SKM-1 (cell line): ENCODE measurements around the gene HDHD3.
"Not testable (repeated sequence)": the region's sequence is repeated elsewhere in the genome, so short reads cannot be mapped to it uniquely, and the experiment has no call there.

Experiments
- DNase-seq: peaks from one replicate; lab custom pipeline; 2025; ENCODE audit not compliant: unreplicated experiment; lab: John Stamatoyannopoulos, UW

Gene HDHD3

DNA sequence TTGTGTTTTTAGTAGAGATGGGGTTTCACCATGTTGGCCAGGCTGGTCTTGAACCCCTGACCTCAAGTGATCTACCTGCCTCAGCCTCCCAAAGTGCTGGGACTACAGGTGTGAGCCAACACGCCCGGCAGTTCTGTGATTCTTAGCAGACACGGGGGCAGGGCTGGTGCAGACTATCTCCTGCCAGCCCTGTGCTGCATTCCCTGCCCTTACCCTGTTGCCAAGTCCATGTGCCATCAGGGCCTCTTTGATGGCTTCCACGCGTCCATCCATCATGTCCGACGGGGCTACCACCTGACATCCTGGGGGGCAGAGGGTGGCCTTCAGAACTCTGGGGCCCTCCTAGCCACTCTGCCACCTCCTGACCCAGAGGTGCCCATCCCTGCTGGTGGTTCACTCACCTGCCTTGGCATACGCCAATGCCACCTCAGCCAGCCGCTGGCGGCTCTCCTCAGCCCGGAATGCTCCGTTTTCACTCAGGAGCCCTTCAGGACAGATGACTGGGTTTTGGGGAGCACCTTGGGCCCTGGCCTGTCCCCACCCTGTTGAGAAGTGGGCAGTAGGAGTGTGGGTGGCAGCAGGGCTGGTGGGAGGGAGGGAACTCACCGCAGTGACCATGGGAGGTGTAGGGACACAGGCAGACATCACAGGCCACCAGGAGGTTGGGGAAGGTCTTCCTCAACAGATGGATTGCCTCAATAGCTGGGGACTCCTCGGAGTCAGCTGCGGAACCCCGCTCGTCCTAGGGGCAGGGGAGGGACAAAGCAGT is 13.6 kb upstream of the HDHD3 start:
- no peak for DNase-seq

DNA sequence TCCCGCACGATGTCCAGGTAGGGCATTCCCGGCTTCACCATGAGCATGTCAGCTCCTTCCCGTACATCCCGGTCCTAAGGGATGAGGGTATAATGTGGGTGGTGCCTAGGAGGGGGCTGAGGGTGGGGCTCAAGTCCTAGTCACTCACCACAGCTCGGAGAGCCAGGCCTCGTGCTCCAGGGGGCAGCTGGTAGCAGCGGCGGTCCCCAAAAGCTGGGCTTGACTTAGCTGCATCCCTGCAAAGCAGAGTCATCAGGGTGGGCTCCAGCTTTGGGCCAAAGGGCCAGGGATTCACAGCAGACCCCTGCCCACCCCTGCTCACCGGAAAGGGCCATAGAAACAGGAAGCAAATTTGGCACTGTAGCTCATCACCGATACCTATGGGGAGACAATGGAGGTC is 12.7 kb upstream of the HDHD3 start:
- DNase-seq = no peak

DNA sequence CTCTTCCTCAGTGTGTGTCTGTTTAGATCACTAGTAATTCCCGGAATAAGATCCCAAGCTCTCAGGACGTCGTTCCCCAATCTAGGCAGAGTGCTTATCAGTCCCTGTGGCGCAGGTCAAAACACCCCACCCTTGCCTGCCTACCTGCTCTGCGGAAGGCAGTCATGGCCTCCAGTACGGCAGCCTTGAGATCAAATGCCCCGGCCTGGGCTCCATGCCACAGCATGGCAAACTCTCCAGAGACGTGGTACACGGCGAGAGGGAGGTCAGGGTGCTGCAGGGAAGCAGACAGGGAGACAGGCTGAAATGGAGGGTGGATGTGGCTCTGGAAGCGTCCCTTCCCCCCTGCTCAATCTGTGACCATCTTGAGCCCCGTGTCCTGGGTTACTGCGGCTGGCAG is 12.0 kb upstream of the HDHD3 start:
- no peak for DNase-seq

DNA sequence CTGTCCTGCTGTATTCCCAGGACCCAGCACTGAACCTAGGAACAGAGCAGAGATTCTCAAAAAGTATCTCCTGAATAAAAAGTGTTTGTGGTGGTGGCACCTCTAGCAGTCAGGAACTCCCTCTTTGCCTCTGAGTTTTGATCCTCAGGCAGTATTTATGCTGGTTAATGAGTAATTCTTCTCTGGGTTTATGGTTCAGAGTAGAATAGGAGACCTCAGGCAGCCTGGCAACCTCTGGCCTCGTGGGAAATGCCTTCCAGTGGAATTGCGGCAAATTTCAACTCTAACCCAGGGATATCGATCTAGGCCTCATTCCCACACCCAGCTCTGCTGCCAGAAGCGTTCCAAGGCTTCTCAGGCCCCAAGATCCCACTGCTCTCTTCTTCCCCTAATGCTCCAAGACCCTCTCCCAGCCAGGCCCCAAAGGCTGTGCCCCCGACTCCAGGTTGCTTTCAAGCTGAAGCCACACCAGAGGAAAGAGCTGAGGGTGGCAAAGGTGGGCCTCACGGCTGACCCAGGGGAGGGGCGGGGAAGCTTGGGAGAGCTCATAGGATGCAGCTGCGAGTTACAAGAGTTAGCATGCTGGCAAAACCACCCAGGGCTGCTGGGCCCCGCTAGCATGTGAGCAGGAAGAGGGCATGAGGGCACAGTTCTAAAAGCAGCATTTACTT is 10.9 kb upstream of the HDHD3 start:
- DNase-seq = no peak

DNA sequence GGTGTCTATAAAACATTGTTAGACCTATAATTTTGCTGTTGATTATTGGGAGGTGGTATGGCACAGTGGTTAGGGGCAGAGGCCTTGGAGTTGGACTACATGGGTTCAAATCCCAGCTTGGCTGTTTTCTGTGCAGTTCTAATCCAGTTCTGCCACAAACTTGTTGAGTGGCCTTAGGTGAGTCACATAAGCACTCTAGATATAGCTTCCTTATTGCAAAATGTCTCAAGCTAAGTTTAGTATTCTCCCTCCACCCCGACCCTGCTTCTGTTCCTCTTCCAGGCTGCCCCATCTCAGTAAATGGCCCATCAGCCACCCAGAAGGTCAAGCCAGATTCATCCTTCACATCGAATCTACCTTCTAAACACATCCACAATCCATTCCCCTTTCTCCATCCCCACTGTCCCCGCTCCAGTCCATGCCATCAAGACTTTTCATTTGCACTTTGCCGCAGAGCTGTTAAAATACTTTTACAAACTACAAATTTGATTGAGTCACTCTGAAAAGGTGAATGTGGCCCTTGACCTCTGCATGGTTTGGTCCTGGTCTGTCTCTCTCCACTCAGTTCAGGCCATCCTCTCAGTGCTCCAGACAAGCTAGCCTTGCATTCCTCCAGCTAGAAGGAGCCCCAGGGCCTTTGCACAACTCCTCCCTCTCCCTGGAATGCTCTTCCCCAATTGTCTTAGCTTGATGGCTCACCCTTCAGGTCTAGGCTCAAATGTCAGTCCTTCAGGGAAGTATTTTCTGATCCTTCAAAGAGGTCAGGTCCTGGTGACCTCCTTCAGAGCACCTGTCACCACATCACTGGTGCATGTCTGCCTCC is 10.0 kb upstream of the HDHD3 start:
- no peak for DNase-seq

GRCh38 chr9:113381909-113382411 is 5.2 kb upstream of the HDHD3 start:
- DNase-seq = no peak

DNA sequence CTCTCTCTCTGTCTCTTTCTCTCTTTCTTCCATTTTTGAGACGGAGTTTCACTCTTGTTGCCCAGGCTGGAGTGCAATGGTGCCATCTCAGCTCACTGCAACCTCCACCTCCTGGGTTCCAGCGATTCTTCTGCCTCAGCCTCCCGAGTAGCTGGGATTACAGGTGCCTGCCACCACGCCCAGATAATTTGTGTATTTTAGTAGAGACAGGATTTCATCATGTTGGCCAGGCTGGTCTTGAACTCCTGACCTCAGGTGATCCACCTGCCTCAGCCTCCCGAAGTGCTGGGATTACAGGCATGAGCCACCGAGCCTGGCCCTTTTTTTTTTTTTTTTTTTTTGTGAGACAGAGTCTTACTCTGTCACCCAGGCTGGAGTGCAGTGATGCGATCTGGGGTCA is 4.7 kb upstream of the HDHD3 start:
- DNase-seq = not testable (repeated sequence)

DNA sequence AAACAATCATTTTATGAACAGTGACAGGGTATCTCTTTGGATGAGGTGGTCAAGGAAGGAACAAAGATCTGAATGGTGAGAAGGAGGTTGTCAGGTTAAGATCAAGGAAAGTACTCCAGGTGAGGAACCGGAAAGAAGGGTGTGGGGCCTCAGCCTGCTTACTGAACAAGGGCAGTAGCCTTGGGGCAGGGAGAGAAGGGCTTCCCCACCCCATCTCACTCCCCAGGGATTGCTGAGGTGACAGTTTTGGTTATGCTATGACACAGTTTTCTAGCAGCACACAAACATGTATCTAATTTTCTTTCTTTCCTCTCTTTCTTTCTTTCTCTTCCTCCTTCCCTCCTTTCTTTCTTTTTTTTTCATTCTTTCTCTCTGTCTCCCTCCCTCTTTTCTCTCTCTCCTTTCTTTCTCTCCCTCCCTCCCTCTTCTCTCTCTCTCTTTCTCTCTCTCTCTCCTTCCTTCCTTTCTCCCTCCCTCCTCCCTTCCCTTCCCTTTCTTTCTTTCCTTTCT is 4.1 kb upstream of the HDHD3 start:
- no peak for DNase-seq

GRCh38 chr9:113379829-113380210 is 3.0 kb upstream of the HDHD3 start:
- DNase-seq = not testable (repeated sequence)

- DNase-seq = not testable (repeated sequence)
These were observed 2.5 kb upstream of the HDHD3 start for GRCh38 chr9:113379094-113379828.

GRCh38 chr9:113375057-113376023 is 1.4 kb downstream of the HDHD3 start:
- no peak for DNase-seq

DNA sequence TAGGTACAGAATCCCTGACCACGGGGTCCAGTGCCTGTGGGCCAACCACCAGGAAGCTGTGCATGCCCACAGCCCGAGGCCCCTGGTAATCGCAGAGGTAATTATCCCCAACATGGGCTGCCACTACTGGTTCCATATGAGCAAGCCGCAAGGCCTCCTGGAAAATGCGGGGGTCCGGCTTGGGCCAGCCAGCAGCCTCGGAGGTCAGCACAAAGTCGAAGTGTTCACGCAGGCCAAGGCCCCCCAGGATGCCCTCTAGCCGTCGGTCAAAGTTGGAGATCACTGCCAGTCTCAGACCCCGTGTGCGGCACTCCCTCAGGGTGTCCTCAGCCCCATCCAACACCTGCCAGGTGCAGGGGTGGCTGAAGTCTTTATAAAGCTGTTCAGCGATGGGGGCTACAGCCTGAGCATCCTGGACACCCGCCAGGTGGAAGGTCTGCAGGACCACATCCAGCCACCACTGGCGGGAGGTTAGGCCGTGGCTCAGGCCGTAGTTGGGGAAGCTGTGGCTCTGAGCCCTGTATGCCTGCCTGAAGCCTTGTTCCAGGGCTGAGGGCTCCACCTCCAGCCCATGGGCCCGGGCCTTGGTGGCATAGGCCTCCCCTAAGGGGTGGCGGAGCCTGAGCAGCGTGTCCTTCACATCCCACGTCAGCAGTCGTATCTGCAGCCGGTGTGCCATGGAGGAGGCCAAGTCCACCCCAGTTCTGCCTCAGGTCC is 3.0 kb downstream of the HDHD3 start:
- DNase-seq = no peak

- DNase-seq = no peak
These were observed 3.5 kb downstream of the HDHD3 start for GRCh38 chr9:113373256-113373655.

GRCh38 chr9:113372059-113372458 is 4.7 kb downstream of the HDHD3 start:
- no peak for DNase-seq

DNA sequence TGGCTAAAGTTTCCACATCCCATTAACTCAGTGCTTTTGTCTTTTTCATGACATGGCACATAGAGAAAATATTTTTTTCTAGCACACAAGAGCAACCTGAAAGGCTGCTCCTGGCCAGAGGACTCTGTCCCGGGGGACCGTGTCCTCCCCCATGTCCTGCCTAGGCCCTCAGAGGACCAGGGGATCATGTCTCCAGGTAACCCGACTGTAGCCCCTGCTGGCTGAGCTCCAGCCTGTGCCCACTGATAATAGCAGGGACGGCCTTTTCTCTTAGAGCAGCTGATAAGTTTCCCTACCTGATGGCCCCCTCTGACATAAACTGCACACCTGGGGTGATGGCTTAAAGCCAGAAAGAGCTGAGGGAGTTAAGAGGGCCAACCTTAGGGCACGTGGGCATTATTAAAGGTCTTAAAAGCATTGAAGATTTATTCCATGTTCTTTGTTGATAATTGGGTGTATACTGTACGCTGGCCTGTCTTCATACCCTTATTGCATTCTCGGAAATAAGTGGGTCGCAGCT is 5.9 kb downstream of the HDHD3 start:
- no peak for DNase-seq

DNA sequence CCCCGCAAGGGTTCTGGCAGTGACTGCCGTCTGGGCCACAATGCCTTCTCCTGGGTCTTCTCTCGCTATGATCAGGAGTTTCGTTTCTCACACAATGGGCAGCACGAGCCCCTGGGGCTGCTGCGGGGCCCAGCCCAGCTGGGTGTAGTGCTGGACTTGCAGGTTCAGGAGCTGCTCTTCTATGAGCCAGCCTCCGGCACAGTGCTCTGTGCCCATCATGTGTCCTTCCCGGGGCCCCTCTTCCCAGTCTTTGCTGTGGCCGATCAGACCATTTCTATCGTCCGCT is 7.0 kb downstream of the HDHD3 start:
- DNase-seq = no peak

DNA sequence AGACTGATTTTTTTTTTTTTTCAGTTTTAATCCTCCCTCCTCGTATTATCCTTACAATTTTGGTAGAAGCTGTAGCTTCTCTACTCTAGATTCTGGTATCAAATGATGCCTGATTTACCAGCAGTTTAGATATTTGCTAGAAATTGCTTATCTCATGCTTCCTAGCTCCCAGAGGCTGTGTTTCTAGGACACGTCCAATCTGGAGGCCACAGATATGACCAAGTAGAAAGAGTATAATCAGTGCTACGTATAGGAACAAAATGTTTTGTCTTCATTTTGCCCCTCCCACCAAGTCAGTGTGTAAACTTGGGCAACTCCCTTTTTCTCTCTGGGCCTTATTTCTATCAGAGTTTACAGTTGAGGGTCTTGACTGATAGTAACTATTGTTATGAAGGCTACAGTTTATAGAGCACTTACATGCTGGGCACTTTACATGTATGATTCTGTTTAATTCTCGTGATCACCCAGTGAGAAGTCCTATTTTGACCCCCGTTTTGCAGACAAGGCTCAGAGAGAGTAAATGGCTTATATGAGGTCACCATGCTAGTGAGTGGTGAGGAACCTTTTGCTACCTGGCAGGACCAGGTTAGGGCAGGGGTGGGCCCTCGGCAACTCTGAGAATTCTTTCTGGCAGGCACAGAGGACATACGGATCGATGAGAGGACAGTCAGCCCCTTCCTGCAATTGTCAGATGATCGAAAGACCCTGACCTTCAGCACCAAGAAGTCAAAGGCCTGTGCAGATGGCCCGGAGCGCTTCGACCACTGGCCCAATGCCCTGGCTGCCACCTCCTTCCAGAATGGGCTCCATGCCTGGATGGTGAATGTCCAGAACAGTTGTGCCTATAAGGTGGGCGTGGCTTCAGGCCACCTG is 7.6 kb downstream of the HDHD3 start:
- no peak for DNase-seq

- no peak for DNase-seq
These were observed 8.3 kb downstream of the HDHD3 start for GRCh38 chr9:113368348-113368981.
